Measurements from ENCODE around the gene FAHD1.

- TF ChIP-seq EZH2phosphoT487 (IDR thresholded peaks at IDR 0.05; ENCODE audit: borderline replicate concordance, low read length) (no peak), CTCF (IDR thresholded peaks at IDR 0.05; ENCODE audit: low read depth, low read length, poor library complexity, severe bottlenecking) (peak; percentile 55)
Measured at GRCh38 chr16:1823821-1824220, 3.2 kb upstream of the FAHD1 start.
